CD14-positive monocyte (primary cell): ENCODE results near the gene GEN1. TPM values are rescaled to one million over a fixed set of nuclear protein-coding genes. Genes with fewer than 3 reads are reported as not detected.
A peak's percentile ranks its signal among the peaks of the same experiment; 100 is the strongest.

Experiments used
- DNase-seq, 3 donors: peaks; one replicate each; pipeline ENCODE4 v3.0.0-alpha.2; 2011 to 2022
- H2AFZ ChIP-seq: 2 replicates; pipeline ENCODE4 v1.6.0; 2012; ENCODE audit warnings: mild to moderate bottlenecking, low read depth, low read length, inconsistent platforms; ENCODE audit not compliant: insufficient read depth, poor library complexity, severe bottlenecking
- H3K27ac ChIP-seq, 2 donors: 1 replicate in 1 of 2; 2 replicates in 1 of 2; pipeline ENCODE4 v1.5.1; 2012 to 2013; ENCODE audit warnings: low read length in 2 of 2, control low read depth in 1 of 2, inconsistent platforms in 1 of 2, low read depth in 1 of 2, mild to moderate bottlenecking in 1 of 2
- H3K27me3 ChIP-seq, 2 donors: one replicate each; pipeline versions ENCODE4 v1.6.0 to v1.6.1; 2011 to 2013; ENCODE audit warnings: low read length in 2 of 2; ENCODE audit not compliant: control insufficient read depth in 2 of 2, insufficient read depth in 2 of 2
- H3K36me3 ChIP-seq, 2 donors: replicated peaks in 1 of 2; 1 replicate in 1 of 2; 2 replicates in 1 of 2; pipeline versions ENCODE4 v1.5.1 to v1.6.1; 2012 to 2013; ENCODE audit warnings: low read length in 2 of 2, control low read depth in 1 of 2, inconsistent platforms in 1 of 2, mild to moderate bottlenecking in 1 of 2; ENCODE audit not compliant: insufficient read depth in 2 of 2, control insufficient read depth in 1 of 2
- H3K4me1 ChIP-seq, 2 donors: 1 replicate in 1 of 2; 2 replicates in 1 of 2; pipeline versions ENCODE4 v1.5.1 to v1.6.1; 2012 to 2013; ENCODE audit warnings: low read length in 2 of 2, control low read depth in 1 of 2, inconsistent platforms in 1 of 2, mild to moderate bottlenecking in 1 of 2, moderate library complexity in 1 of 2; ENCODE audit not compliant: insufficient read depth in 2 of 2, control insufficient read depth in 1 of 2
- H3K4me2 ChIP-seq: replicated peaks from 2 replicates; pipeline ENCODE3; 2012; ENCODE audit warnings: low read length, moderate library complexity, mild to moderate bottlenecking; ENCODE audit not compliant: poor library complexity, severe bottlenecking; ENCODE audit errors: extremely low read depth
- H3K4me3 ChIP-seq, 3 experiments: fragments of 200-600 bp in 1 of 3; sonication (generic) in 1 of 3; replicated peaks in 1 of 3; 1 replicate in 2 of 3; 2 replicates in 1 of 3; pipeline ENCODE4 v1.5.1; 2011 to 2013; ENCODE audit warnings: low read length in 3 of 3, mild to moderate bottlenecking in 3 of 3, control low read depth in 2 of 3, low read depth in 2 of 3, inconsistent platforms in 1 of 3, moderate library complexity in 1 of 3
- H3K79me2 ChIP-seq: 2 replicates; pipeline ENCODE4 v1.6.0; 2012; ENCODE audit warnings: mild to moderate bottlenecking, control low read depth, inconsistent platforms, low read length, moderate library complexity; ENCODE audit not compliant: insufficient read depth
- H3K9ac ChIP-seq: 2 replicates; pipeline ENCODE4 v1.6.0; 2017; ENCODE audit warnings: low read length, mild to moderate bottlenecking; ENCODE audit not compliant: insufficient read depth, poor library complexity, severe bottlenecking
- H3K9me3 ChIP-seq, 2 donors: replicated peaks in 1 of 2; 1 replicate in 1 of 2; 2 replicates in 1 of 2; pipeline versions ENCODE4 v1.5.1 to v1.6.1; 2012 to 2013; ENCODE audit warnings: low read length in 2 of 2, control low read depth in 1 of 2; ENCODE audit not compliant: control insufficient read depth in 1 of 2, insufficient read depth in 1 of 2
- H4K20me1 ChIP-seq: 2 replicates; pipeline ENCODE4 v1.6.0; 2012; ENCODE audit warnings: mild to moderate bottlenecking, low read length, control low read depth, moderate library complexity; ENCODE audit not compliant: insufficient read depth
- H3K27ac Mint-ChIP-seq, 7 donors: one replicate each; pipeline ENCODE4 v1.8.0; 2020; ENCODE audit warnings: mild to moderate bottlenecking in 7 of 7, mixed read lengths in 7 of 7, moderate library complexity in 6 of 7, inconsistent platforms in 2 of 7
- H3K27me3 Mint-ChIP-seq, 3 donors: one replicate each; pipeline ENCODE4 v1.8.0; 2021 to 2022; ENCODE audit warnings: low read depth in 3 of 3, mild to moderate bottlenecking in 3 of 3, mixed read lengths in 3 of 3, moderate library complexity in 3 of 3, inconsistent platforms in 1 of 3
- H3K36me3 Mint-ChIP-seq, 2 donors: one replicate each; pipeline ENCODE4 v1.8.0; 2020; ENCODE audit warnings: mixed read lengths in 2 of 2, inconsistent platforms in 1 of 2, mild to moderate bottlenecking in 1 of 2
- H3K4me1 Mint-ChIP-seq: one replicate; pipeline ENCODE4 v1.8.0; 2020; ENCODE audit warnings: mild to moderate bottlenecking, mixed read lengths
- H3K4me3 Mint-ChIP-seq, 2 donors: one replicate each; pipeline ENCODE4 v1.8.0; 2020; ENCODE audit warnings: mild to moderate bottlenecking in 2 of 2, mixed read lengths in 2 of 2, moderate library complexity in 1 of 2
- H3K9me3 Mint-ChIP-seq, 7 donors: one replicate each; pipeline ENCODE4 v1.8.0; 2020 to 2022; ENCODE audit warnings: mixed read lengths in 7 of 7, mild to moderate bottlenecking in 6 of 7, moderate library complexity in 6 of 7, inconsistent platforms in 2 of 7
- CTCF ChIP-seq: fragments of 200-600 bp; IDR thresholded peaks from one replicate; pipeline ENCODE4 v1.8.0; 2022; ENCODE audit warnings: antibody characterized with exemption, mild to moderate bottlenecking
- WGBS: methylation state at CpG from one replicate; pipeline ENCODE4 v1.1.5; 2013; ENCODE audit warnings: missing lambda C conversion rate; ENCODE audit not compliant: insufficient coverage; 5-methylcytosine and 5-hydroxymethylcytosine counted together
- intact Hi-C, 2 donors: fragments of 100-400 bp; cut with micrococcal nuclease; formaldehyde crosslinking; loops; one replicate each; pipeline versions ENCODE4 v1.15.0 to v1.15.1; 2023
- polyA plus RNA-seq, 3 donors: library from polyadenylated mRNA; depleted of rRNA in 1 of 3; unstranded in 2 of 3; stranded (reverse) in 1 of 3; fragments of 300-500 nt in 2 of 3; fragments of >200 nt in 1 of 3; fragmentation: Illumina TruSeq in 2 of 3; gene quantifications; 1 replicate in 2 of 3; 2 replicates in 1 of 3; pipeline ENCODE4 v1.2.3, GENCODE V29; 2012 to 2021

Gene GEN1
- polyA plus RNA-seq, 3 donors = 0.79 to 3.6 (median 0.96) TPM

- no peaks in the 10 kb centered on the region for H4K20me1 ChIP-seq
- no peaks in the 10 kb centered on the region for H3K27me3 ChIP-seq
- peaks cover 0 to 2% of the 10 kb centered on the region in 2 donors for H3K36me3 Mint-ChIP-seq
- peak overlapping the region; percentile 73 to 94 (median 74) for H3K4me3 ChIP-seq
- no peaks in the 10 kb centered on the region for H3K9me3 Mint-ChIP-seq
- H3K27ac Mint-ChIP-seq = peak overlapping the region; percentile 50 to 99 (median 97)
- peaks cover 69% of the 10 kb centered on the region for H3K79me2 ChIP-seq
- WGBS = 1% methylated on average over 67 of the region's 70 CpGs
- no peaks in the 10 kb centered on the region for H3K9me3 ChIP-seq
- TF ChIP-seq CTCF = no peak
- peak overlapping the region; percentile 97 for H3K4me2 ChIP-seq
- intact Hi-C loops = no loop called here
- H3K4me1 Mint-ChIP-seq = peaks cover 31% of the 10 kb centered on the region
- no peaks in the 10 kb centered on the region for H3K36me3 ChIP-seq
- peak overlapping the region; percentile 97 for H3K4me3 Mint-ChIP-seq
- no peaks in the 10 kb centered on the region for H3K27me3 Mint-ChIP-seq
- peak overlapping the region; percentile 96 to 97 for H3K27ac ChIP-seq
- peak overlapping the region; percentile 98 for H2AFZ ChIP-seq
- peak; percentile 10 to 42 (median 19) for DNase-seq
- H3K4me1 ChIP-seq = peaks cover 17 to 26% of the 10 kb centered on the region in 2 donors
- peak overlapping the region; percentile 91 for H3K9ac ChIP-seq
These were observed 791 bp upstream of the GEN1 start for GRCh38 chr2:17752892-17753802.

GRCh38 chr2:17754773-17755425 is 961 bp downstream of the GEN1 start:
- Histone ChIP-seq H3K36me3 (no peaks in the 10 kb centered on the region), H3K27me3 (no peaks in the 10 kb centered on the region), H3K4me2 (peak overlapping the region; percentile 97), H3K4me1 (peaks cover 25 to 33% of the 10 kb centered on the region in 2 donors), H2AFZ (peak overlapping the region; percentile 98), H3K9me3 (no peaks in the 10 kb centered on the region), H3K4me3 (peak overlapping the region; percentile 73 to 94 (median 74)), H3K79me2 (peaks cover 78% of the 10 kb centered on the region), H3K27ac (peak overlapping the region; percentile 96 to 97), H4K20me1 (no peaks in the 10 kb centered on the region), H3K9ac (peak overlapping the region; percentile 91)
- no peak for TF ChIP-seq CTCF
- H3K4me1 Mint-ChIP-seq = peaks cover 44% of the 10 kb centered on the region
- 25% methylated on average over 3 of the region's 8 CpGs for whole genome bisulfite sequencing
- H3K4me3 Mint-ChIP-seq = peak overlapping the region; percentile 97
- H3K27ac Mint-ChIP-seq = peak overlapping the region; percentile 95 to 99 (median 98)
- H3K36me3 Mint-ChIP-seq = no peaks in the 10 kb centered on the region
- no peak for DNase-seq
- intact Hi-C loops = no loop called here
- no peaks in the 10 kb centered on the region for H3K9me3 Mint-ChIP-seq
- no peaks in the 10 kb centered on the region for H3K27me3 Mint-ChIP-seq
